GM18909 (cell line): ENCODE data around the gene MOXD1.

Experiments used
- ATAC-seq: cut with Tn5 transposase; IDR thresholded peaks from one replicate; pipeline ENCODE4 v1.9.1; 2021; ENCODE audit warnings: mild to moderate bottlenecking; ENCODE audit not compliant: unreplicated experiment, poor library complexity

MOXD1 gene

GRCh38 chr6:132251711-132252110 is 149.6 kb downstream of the MOXD1 start:
- no peak for ATAC-seq

- ATAC-seq: no peak
These were observed 153.7 kb downstream of the MOXD1 start for GRCh38 chr6:132247381-132248159.

GRCh38 chr6:132246632-132247270 is 154.5 kb downstream of the MOXD1 start:
- ATAC-seq: no peak

- ATAC-seq: no peak
These were observed 155.1 kb downstream of the MOXD1 start for GRCh38 chr6:132246120-132246617.
